ENCODE results near the gene TMEM253. TPM values are rescaled to one million over a fixed set of nuclear protein-coding genes. Genes with fewer than 3 reads are reported as not detected.

TMEM253 gene
- total RNA-seq, 1 experiment from 2014 or later: 0.59 TPM

DNA sequence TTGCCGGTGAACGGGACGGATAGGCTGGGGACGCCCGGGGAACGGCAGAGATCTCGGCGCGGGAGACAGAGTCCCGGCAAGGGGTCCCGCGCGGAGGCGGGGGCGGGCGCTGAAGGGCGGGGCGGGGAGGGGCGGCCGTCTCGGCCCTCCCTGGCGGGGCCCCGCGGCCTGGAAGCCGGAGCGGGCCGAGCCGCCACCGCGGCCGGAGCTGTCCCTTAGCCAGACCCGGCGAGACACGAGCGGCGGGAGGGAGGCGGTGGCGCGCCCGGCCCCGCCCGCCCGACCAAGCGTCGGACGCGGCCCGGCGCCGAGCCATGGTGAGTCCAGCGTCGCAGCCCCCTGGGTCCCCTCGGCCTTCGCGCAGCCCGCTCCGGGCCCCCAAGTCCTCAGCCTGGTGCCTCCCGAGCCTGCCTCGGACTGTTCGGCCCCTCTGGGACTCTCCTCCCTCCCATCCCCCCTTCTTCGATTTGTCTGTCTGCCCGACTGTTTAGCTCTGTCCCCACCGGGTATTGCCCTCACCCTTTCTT is 30.7 kb upstream of the TMEM253 start, which contains the start of gene ARHGEF40:
Gene ARHGEF40, plus strand, starts transcription at position 222 of the 527 bp plus-strand sequence. Its CDS starts 93 bp downstream, at position 315.
- peak within 1 kb of the TSS; percentile 97 for H3K4me2 ChIP-seq (ENCODE audit: low read length)
- H3K9ac ChIP-seq (ENCODE audit: low read length): peak within 1 kb of the TSS; percentile 60
- H3K79me2 ChIP-seq (ENCODE audit: insufficient read depth, low read length): no peaks in the 10 kb centered on the region
- H3K4me1 ChIP-seq (ENCODE audit: control insufficient read depth in 1 of 2, insufficient read depth in 2 of 2, low read length in 2 of 2): peaks cover 7 to 28% of the 10 kb centered on the region in 2 experiments
- H3K4me3 ChIP-seq (replicated peaks in 1 of 2; ENCODE audit: low read depth in 1 of 2, low read length in 2 of 2): peak within 1 kb of the TSS; percentile 61 to 74
- no peaks in the 10 kb centered on the region for H3K9me3 ChIP-seq (ENCODE audit: control insufficient read depth in 1 of 2, insufficient read depth in 1 of 2, low read depth in 1 of 2, low read length in 2 of 2)
- TF ChIP-seq FOSL1 (IDR thresholded peaks at IDR 0.05; ENCODE audit: low read depth) (no peak), POLR2AphosphoS5 (IDR thresholded peaks at IDR 0.05; ENCODE audit: low read depth, low read length) (peak; percentile 29; the same call in 1 of the 2 replicates), ZFX (IDR thresholded peaks at IDR 0.05) (peak; percentile 66; the same call in 1 of the 2 replicates)
- H3K27ac ChIP-seq (ENCODE audit: low read depth, low read length): peak within 1 kb of the TSS; percentile 47; the same call in 1 of the 2 replicates
- 0 out of 2 replicates have a peak, but pooled peaks cover 4% of the 10 kb centered on the region for H3K27me3 ChIP-seq (ENCODE audit: insufficient read depth, low read length)
- H3K36me3 ChIP-seq (ENCODE audit: control insufficient read depth in 1 of 2, insufficient read depth in 2 of 2, low read length in 2 of 2): no peaks in the 10 kb centered on the region
- DNase-seq (ENCODE audit: low read depth, low spot score) (no peak), ATAC-seq (peak; percentile 78)
- no peaks in the 10 kb centered on the region for H3K9me2 ChIP-seq (ENCODE audit: insufficient read depth)
- no TSS peak for BruUV-seq (replicated peaks)
- ChIA-PET RAD21 (ENCODE audit: low non-redundant PET in 1 of 2, low total read pairs in 2 of 2, uncharacterized antibody in 2 of 2, unreplicated experiment in 2 of 2) (interaction anchor here (0.7 to 1.8 kb wide), 2 partner anchors 55 to 92 kb away, joined by 6 read pairs; no protein-coding TSS in a partner anchor), POLR2A (no interaction called here), CTCF (interaction anchor here (1.0 to 2.4 kb wide), 6 partner anchors 17 to 99 kb away, joined by 3 to 10 read pairs (median 4); no protein-coding TSS in a partner anchor)
- intact Hi-C loops (cut with micrococcal nuclease): no loop called here
- H4K20me1 ChIP-seq (ENCODE audit: insufficient read depth): no peaks in the 10 kb centered on the region
- peak within 1 kb of the TSS; percentile 54 for H2AFZ ChIP-seq (ENCODE audit: low read depth, low read length, poor library complexity, severe bottlenecking)

DNA sequence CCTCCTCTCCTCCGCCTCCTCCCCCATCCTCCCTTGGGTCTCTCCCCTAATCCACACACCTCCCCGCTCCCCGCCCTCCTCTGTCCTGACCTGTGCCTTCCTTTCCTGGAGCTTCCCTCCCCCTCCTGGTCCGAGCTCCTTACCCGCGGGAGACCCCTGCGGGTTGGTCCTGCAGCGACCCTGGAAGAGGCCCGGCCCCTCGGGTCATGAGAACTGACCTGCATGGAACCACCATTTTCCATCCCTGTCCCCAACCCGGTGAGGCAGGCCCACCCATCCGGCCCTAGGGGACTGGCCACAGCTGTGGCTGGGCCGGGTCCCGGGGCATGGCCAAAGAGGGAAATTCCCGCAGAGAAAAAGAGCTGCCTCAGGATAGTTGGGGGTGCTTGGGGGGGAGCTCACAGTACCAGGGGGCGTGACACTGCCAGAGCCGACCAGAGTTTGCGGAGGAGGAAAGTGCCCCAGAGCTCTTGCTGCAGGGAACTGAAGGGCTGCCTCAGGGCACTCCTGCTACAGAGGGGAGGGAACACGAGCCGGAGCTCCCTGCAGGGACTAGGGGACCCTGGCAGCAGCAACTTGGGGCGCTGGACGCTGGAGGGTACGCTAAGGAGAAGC is 30.1 kb upstream of the TMEM253 start:
- Histone ChIP-seq H4K20me1 (ENCODE audit: insufficient read depth) (no peaks in the 10 kb centered on the region), H3K9me2 (ENCODE audit: insufficient read depth) (no peaks in the 10 kb centered on the region), H3K27ac (ENCODE audit: low read depth, low read length) (peak overlapping the region; percentile 47; the same call in 1 of the 2 replicates), H3K9me3 (ENCODE audit: control insufficient read depth in 1 of 2, insufficient read depth in 1 of 2, low read depth in 1 of 2, low read length in 2 of 2) (no peaks in the 10 kb centered on the region), H3K27me3 (ENCODE audit: insufficient read depth, low read length) (0 out of 2 replicates have a peak, but pooled peaks cover 4% of the 10 kb centered on the region), H3K9ac (ENCODE audit: low read length) (peak overlapping the region; percentile 60), H3K4me3 (replicated peaks in 1 of 2; ENCODE audit: low read depth in 1 of 2, low read length in 2 of 2) (peak overlapping the region; percentile 61 to 74), H3K79me2 (ENCODE audit: insufficient read depth, low read length) (no peaks in the 10 kb centered on the region), H2AFZ (ENCODE audit: low read depth, low read length, poor library complexity, severe bottlenecking) (peak overlapping the region; percentile 32), H3K36me3 (ENCODE audit: control insufficient read depth in 1 of 2, insufficient read depth in 2 of 2, low read length in 2 of 2) (no peaks in the 10 kb centered on the region), H3K4me2 (ENCODE audit: low read length) (peak overlapping the region; percentile 97), H3K4me1 (ENCODE audit: control insufficient read depth in 1 of 2, insufficient read depth in 2 of 2, low read length in 2 of 2) (peaks cover 7 to 28% of the 10 kb centered on the region in 2 experiments)
- intact Hi-C loops (cut with micrococcal nuclease): no loop called here
- ATAC-seq: peak; percentile 45
- BruUV-seq (replicated peaks): TSS peak; percentile 38
- no peak for DNase-seq (ENCODE audit: low read depth, low spot score)
- CTCF ChIA-PET: interaction anchor here (0.9 to 2.4 kb wide), 7 partner anchors 17 to 100 kb away, joined by 3 to 10 read pairs (median 4); no protein-coding TSS in a partner anchor
- POLR2A ChIA-PET: no interaction called here
- RAD21 ChIA-PET (ENCODE audit: low non-redundant PET in 1 of 2, low total read pairs in 2 of 2, uncharacterized antibody in 2 of 2, unreplicated experiment in 2 of 2): interaction anchor here (0.7 to 1.8 kb wide), 2 partner anchors 56 to 93 kb away, joined by 6 read pairs; no protein-coding TSS in a partner anchor
- no peak for TF ChIP-seq TCF7L2 (IDR thresholded peaks at IDR 0.05; ENCODE audit: borderline replicate concordance, extremely low read depth, insufficient read depth, insufficient read length)
- TF ChIP-seq CBX3 (IDR thresholded peaks at IDR 0.05; ENCODE audit: low read depth): no peak
- no peak for TF ChIP-seq RAD21 (IDR thresholded peaks at IDR 0.05; ENCODE audit: low read depth)
- no peak for TF ChIP-seq SRF (IDR thresholded peaks at IDR 0.05; ENCODE audit: low read depth)
- no peak for TF ChIP-seq EZH2phosphoT487 (IDR thresholded peaks at IDR 0.05; ENCODE audit: borderline replicate concordance)
- TF ChIP-seq POLR2A (IDR thresholded peaks at IDR 0.05; ENCODE audit: borderline replicate concordance, extremely low read depth, insufficient read depth, insufficient read length): no peak
- TF ChIP-seq, protein P1, sequence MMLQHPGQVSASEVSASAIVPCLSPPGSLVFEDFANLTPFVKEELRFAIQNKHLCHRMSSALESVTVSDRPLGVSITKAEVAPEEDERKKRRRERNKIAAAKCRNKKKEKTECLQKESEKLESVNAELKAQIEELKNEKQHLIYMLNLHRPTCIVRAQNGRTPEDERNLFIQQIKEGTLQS (IDR thresholded peaks at IDR 0.05): no peak
- TF ChIP-seq, protein P2, sequence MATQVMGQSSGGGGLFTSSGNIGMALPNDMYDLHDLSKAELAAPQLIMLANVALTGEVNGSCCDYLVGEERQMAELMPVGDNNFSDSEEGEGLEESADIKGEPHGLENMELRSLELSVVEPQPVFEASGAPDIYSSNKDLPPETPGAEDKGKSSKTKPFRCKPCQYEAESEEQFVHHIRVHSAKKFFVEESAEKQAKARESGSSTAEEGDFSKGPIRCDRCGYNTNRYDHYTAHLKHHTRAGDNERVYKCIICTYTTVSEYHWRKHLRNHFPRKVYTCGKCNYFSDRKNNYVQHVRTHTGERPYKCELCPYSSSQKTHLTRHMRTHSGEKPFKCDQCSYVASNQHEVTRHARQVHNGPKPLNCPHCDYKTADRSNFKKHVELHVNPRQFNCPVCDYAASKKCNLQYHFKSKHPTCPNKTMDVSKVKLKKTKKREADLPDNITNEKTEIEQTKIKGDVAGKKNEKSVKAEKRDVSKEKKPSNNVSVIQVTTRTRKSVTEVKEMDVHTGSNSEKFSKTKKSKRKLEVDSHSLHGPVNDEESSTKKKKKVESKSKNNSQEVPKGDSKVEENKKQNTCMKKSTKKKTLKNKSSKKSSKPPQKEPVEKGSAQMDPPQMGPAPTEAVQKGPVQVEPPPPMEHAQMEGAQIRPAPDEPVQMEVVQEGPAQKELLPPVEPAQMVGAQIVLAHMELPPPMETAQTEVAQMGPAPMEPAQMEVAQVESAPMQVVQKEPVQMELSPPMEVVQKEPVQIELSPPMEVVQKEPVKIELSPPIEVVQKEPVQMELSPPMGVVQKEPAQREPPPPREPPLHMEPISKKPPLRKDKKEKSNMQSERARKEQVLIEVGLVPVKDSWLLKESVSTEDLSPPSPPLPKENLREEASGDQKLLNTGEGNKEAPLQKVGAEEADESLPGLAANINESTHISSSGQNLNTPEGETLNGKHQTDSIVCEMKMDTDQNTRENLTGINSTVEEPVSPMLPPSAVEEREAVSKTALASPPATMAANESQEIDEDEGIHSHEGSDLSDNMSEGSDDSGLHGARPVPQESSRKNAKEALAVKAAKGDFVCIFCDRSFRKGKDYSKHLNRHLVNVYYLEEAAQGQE (IDR thresholded peaks at IDR 0.05; ENCODE audit: low read depth): no peak
- no peak for TF ChIP-seq CEBPB (IDR thresholded peaks at IDR 0.05; ENCODE audit: low read depth)
- TF ChIP-seq, protein P3, sequence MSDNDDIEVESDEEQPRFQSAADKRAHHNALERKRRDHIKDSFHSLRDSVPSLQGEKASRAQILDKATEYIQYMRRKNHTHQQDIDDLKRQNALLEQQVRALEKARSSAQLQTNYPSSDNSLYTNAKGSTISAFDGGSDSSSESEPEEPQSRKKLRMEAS (IDR thresholded peaks at IDR 0.05): no peak
- TF ChIP-seq YY1 (IDR thresholded peaks at IDR 0.05; ENCODE audit: extremely low read depth, insufficient replicate concordance, low read depth, low read length): no peak
- no peak for TF ChIP-seq EZH2 (IDR thresholded peaks at IDR 0.05)
- no peak for TF ChIP-seq ZFX (IDR thresholded peaks at IDR 0.05)
- no peak for TF ChIP-seq POLR2AphosphoS5 (IDR thresholded peaks at IDR 0.05; ENCODE audit: low read depth, low read length)
